Endometrial microvascular endothelial cells (primary cell): ENCODE results near the gene AGA. TPM values are rescaled to one million over a fixed set of nuclear protein-coding genes. Genes with fewer than 3 reads are reported as not detected.

Experiments
- in situ Hi-C: cut with HindIII; loops from 2 replicates; pipeline ENCODE4 v1.10.0; 2017; ENCODE audit warnings: low sequenced_read_pairs, low pct_unique_long_range_greater_than_20kb; ENCODE audit errors: inconsistent ontology term
- total RNA-seq: library from RNA; depleted of rRNA; stranded (reverse); fragments of >200 nt; gene quantifications from one replicate; pipeline ENCODE4 v1.2.3, GENCODE V29; 2015; ENCODE audit errors: inconsistent ontology term

AGA gene
- total RNA-seq, 1 donor from 2014 or later, result 19.9 TPM

- in situ Hi-C loops, result no loop called here
Measured at GRCh38 chr4:177401658-177402273, 40.5 kb downstream of the AGA start.

DNA sequence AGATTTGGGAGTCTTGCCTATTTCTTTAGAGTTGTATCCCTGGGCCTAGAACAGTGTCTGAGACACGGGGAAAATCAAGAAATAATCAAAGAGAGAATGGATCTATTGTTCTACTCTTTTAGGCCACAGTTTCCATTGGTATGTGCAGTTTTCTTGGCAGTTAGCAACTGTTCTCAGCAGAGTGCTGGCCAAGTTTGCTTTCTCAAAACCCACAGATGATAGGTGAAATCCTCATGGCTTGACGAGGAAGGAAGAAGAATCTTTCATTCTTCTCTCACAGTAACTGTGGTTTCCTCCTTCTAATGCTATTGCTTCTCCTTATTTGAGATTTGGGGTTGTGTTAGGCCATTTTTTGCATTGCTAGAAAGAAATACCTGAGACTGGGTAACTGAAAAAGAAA is 42.2 kb downstream of the AGA start:
- in situ Hi-C loops, result no loop called here

GRCh38 chr4:177396352-177396751 is 45.9 kb downstream of the AGA start:
- in situ Hi-C loops, result no loop called here

GRCh38 chr4:177393236-177393635 is 49.0 kb downstream of the AGA start:
- in situ Hi-C loops, result no loop called here

DNA sequence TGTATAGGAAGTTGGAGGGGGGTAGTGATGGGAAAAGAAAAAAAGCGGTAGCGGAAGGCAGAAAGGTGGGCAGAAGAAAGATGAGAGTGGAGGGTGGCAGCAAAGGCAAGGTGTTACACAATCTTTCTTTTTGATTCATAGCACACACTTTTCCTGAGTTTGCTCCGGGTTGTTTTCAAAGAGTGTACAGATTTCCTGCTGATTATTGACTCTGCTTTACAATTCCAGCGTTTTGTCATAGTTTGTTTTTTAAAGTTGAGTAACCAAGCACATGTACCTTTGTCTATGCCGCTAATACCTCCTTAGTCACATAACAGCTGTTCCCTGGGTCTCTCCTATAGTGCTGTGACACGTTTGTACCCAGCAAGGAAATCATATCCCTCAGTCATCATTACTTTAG is 50.3 kb downstream of the AGA start:
- in situ Hi-C loops, result no loop called here

- in situ Hi-C loops, result no loop called here
Measured at GRCh38 chr4:177391287-177391686, 51.0 kb downstream of the AGA start.

DNA sequence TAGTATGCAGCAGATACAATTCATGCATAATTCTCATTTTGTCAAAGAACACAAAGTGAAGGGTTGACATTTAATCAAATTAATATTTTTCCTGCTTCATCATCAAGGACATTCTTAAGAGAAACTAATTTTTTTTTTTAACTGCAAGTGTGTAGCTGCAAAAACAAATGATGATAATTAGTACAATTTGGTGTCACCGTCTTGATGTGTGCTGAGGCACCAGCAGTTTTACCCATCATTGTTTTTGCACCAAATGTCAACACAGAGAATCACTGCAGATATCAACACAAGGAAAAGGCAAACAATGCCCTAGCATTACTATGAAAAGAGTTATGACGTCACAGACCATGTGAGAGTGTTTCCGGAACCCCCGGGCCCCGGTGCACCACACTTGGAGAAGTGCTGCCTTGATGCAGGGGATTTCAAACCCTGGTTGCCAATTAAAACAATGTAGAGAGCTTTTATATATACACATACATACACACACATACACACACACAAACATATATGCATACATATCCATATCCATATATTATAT is 55.9 kb downstream of the AGA start:
- in situ Hi-C loops, result no loop called here

- in situ Hi-C loops, result no loop called here
Measured at GRCh38 chr4:177385576-177386277, 56.5 kb downstream of the AGA start.

DNA sequence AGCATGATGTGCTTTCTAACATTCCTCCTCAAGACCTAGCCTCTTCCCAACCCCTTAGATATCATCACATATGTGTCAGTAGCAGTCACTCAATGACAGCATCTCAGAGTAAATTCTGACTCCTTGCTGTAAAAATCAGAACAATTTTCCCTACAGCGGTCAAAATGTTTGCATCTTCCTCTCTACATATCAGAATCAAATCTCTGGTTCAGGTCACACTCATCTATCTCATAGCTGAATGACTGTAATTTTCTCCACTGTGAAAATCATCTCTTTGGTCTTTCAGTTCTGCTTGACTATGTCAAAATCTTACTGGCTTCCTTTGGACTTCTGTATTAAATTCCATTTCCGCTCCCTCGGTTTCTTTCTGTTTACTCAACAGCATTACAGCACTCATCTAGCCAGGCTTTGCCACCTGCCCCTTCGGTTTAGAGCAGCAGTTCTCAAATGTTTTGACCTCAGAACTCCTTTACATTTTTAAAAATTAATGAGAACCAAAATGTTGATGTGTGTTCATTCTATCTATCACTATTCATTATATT is 57.3 kb downstream of the AGA start:
- in situ Hi-C loops, result no loop called here

DNA sequence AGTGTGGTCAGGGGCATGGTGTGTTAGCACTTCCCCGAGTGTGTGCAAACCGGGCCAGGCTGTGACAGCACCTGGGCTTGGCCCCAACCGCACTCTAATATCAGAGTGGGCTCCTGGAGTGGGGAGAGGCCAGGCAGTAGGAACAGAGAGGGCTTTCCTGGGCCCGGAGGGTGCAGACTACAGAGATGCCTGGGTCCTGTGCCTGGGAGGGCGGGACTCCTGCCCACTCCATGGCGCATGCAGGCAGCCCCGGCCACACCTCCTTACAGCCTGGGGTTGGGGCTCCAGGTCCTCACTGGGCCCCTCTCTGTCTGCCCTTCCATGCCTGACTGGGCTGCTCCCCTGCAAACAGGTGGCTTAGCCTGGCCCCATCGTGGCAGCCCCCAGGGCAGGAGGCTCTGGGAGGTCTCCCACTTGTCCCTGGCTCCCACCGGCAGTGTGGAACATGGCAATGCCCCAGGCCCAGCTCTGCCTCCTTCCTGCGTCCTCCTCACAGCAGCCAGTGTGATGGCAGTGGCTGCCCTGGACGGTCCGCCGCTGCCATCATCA is 60.4 kb downstream of the AGA start:
- in situ Hi-C loops, result no loop called here

Other genes with a start within 250 kb of the AGA start
- 8.1 TPM for gene NEIL3, start 132.6 kb downstream of the AGA start, total RNA-seq